H1 (cell line): Measurements from ENCODE around the gene OXLD1. TPM values are rescaled to one million over a fixed set of nuclear protein-coding genes. Genes with fewer than 3 reads are reported as not detected.
A peak's percentile ranks its signal among the peaks of the same experiment; 100 is the strongest.

Source experiments
- BACH1 ChIP-seq: IDR thresholded peaks from 2 replicates; pipeline ENCODE4 v1.6.1; 2012; ENCODE audit warnings: low read length, improper control_type of control experiment
- BCL11A ChIP-seq, 2 experiments: IDR thresholded peaks; one replicate each; pipeline ENCODE4 v1.6.1; 2011; ENCODE audit warnings: low read depth in 2 of 2, low read length in 2 of 2, mild to moderate bottlenecking in 2 of 2
- CHD1 ChIP-seq: IDR thresholded peaks from 2 replicates; pipeline ENCODE4 v1.6.1; 2012; ENCODE audit warnings: low read depth, low read length, improper control_type of control experiment
- CHD2 ChIP-seq: IDR thresholded peaks from 2 replicates; pipeline ENCODE4 v1.6.1; 2012; ENCODE audit warnings: low read length, improper control_type of control experiment
- CTBP2 ChIP-seq: IDR thresholded peaks from 2 replicates; pipeline ENCODE4 v1.7.0; 2011; ENCODE audit warnings: borderline replicate concordance, mild to moderate bottlenecking, moderate library complexity, mixed read lengths, low read length; ENCODE audit not compliant: insufficient read depth, insufficient read length
- JUND ChIP-seq: IDR thresholded peaks from 2 replicates; pipeline ENCODE4 v1.6.1; 2011; ENCODE audit warnings: mild to moderate bottlenecking, improper control_type of control experiment, low read length
- KDM1A ChIP-seq: fragments of 200-600, 300-600 bp; sonication (generic); IDR thresholded peaks from 2 replicates; pipeline ENCODE4 v1.7.1; 2016; ENCODE audit warnings: mild to moderate bottlenecking, low read length, borderline replicate concordance
- KDM4A ChIP-seq: IDR thresholded peaks from one replicate; pipeline ENCODE4 v1.7.1; 2012; ENCODE audit warnings: low read depth, mild to moderate bottlenecking, moderate library complexity, low read length, inconsistent platforms; ENCODE audit not compliant: severe bottlenecking
- POLR2A ChIP-seq, 2 experiments: IDR thresholded peaks; 1 replicate in 1 of 2; 2 replicates in 1 of 2; pipeline ENCODE4 v1.6.1; 2011; ENCODE audit warnings: low read depth in 2 of 2, low read length in 2 of 2, mild to moderate bottlenecking in 2 of 2; ENCODE audit errors: control extremely low read depth in 1 of 2
- RAD21 ChIP-seq, 2 experiments: IDR thresholded peaks in 1 of 2; conservative IDR thresholded peaks in 1 of 2; 2 replicates each; pipeline ENCODE4 v1.6.1; 2011; ENCODE audit warnings: low read depth in 2 of 2, low read length in 2 of 2, improper control_type of control experiment in 1 of 2, inconsistent platforms in 1 of 2, mild to moderate bottlenecking in 1 of 2, moderate library complexity in 1 of 2
- RNF2 ChIP-seq: fragments of 200-900, 300-1000 bp; sonication (generic); IDR thresholded peaks from 2 replicates; pipeline ENCODE4 v1.7.1; 2016; ENCODE audit warnings: borderline replicate concordance, low read depth, mild to moderate bottlenecking, antibody characterized with exemption, low read length; ENCODE audit not compliant: poor library complexity, severe bottlenecking; ENCODE audit errors: missing control alignments
- RXRA ChIP-seq: IDR thresholded peaks from 2 replicates; pipeline ENCODE4 v1.6.1; 2011; ENCODE audit warnings: low read depth, mild to moderate bottlenecking, low read length, moderate library complexity; ENCODE audit not compliant: insufficient read depth
- SP1 ChIP-seq: IDR thresholded peaks from 2 replicates; pipeline ENCODE4 v1.6.1; 2011; ENCODE audit warnings: low read depth, low read length
- SP2 ChIP-seq: IDR thresholded peaks from 2 replicates; pipeline ENCODE4 v1.6.1; 2012; ENCODE audit warnings: mild to moderate bottlenecking, low read length, inconsistent platforms
- SP4 ChIP-seq: IDR thresholded peaks from 2 replicates; pipeline ENCODE4 v1.6.1; 2012; ENCODE audit warnings: low read length, inconsistent platforms
- SUZ12 ChIP-seq: fragments of 200-600 bp; sonication (generic); IDR thresholded peaks from 2 replicates; pipeline ENCODE4 v1.6.1; 2012; ENCODE audit warnings: mild to moderate bottlenecking, inconsistent platforms, low read length, moderate library complexity, mixed read lengths
- TAF7 ChIP-seq: optimal IDR thresholded peaks from 2 replicates; pipeline ENCODE3; 2011; ENCODE audit warnings: low read depth, mild to moderate bottlenecking, inconsistent platforms, low read length, moderate library complexity, borderline replicate concordance
- polyA plus RNA-seq, 7 experiments: library from polyadenylated mRNA; depleted of rRNA in 3 of 7; stranded (reverse) in 5 of 7; unstranded in 2 of 7; fragments of >200 nt in 5 of 7; fragments of 200-250 nt in 2 of 7; gene quantifications; 1 replicate in 5 of 7; 2 replicates in 1 of 7; 4 replicates in 1 of 7; pipeline versions ENCODE4 v1.2.1 to v1.2.3, GENCODE V29; 2011 to 2013; ENCODE audit warnings: missing spikeins in 2 of 7, mixed read lengths in 2 of 7
- total RNA-seq: library from RNA; stranded (reverse); fragmentation: NEBNext Ultra II Directional; extraction: Animal tissue kit (Norgen Biotek cat#: 25700); gene quantifications from 2 replicates; pipeline ENCODE4 v1.2.1, GENCODE V29; 2021
- TF ChIP-seq, protein P1 (sequence below), 3 experiments: IDR thresholded peaks; 1 replicate in 2 of 3; 2 replicates in 1 of 3; pipeline versions ENCODE4 v1.5.1 to v1.6.1; 2011; ENCODE audit warnings: low read length in 3 of 3, mild to moderate bottlenecking in 3 of 3, inconsistent platforms in 2 of 3, low read depth in 1 of 3, moderate library complexity in 1 of 3; ENCODE audit not compliant: insufficient read depth in 1 of 3; ENCODE audit errors: control extremely low read depth in 1 of 3
- TF ChIP-seq, protein P2 (sequence below): IDR thresholded peaks from 2 replicates; pipeline ENCODE4 v1.6.1; 2012; ENCODE audit warnings: inconsistent platforms

Gene OXLD1
- total and polyA plus RNA-seq, 2 of the 8 experiments (the other 6 are each of a cell fraction or from before 2014, with no cell fraction given): 41.5 to 61.9 TPM

DNA sequence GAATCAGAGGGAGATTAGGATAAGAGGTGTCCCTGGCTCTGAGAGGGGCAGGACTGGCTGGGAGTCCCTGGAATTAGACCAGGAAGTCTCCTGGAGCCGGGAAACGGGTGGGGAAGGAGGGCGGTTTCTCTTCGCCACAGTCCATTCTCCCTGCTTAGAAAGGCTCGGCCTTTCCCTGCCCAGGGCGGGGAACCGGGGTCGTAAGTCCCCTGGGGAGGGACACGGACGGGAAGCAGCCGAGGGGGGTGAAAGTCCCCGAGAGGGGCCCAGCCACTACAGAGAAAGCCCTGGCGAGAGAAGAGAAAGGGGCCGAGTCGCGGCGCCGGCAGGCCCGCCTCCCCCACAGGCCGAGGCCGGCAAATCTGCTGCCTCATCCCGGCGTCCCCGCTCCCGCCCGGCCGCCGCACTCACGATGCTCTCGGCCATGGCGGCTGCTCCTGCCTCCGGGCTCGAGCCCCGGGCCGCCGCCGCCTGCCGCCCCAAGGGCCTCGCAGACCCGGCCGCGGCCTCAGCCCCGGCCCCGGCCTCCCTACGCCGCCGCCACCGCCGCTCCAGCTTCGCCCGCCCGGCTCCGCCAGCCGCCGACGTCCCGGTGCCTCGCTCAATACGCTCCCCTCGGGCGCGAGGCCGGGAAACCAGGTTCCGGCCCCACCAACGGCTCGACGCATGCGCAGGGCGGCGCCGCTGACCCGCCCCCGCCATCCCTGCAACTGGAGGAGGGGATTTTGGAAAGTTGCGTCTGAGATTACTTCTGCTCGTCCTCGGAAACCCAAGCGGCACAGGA is 29.7 kb downstream of the OXLD1 start, which contains the start of the genes NPLOC4 and TSPAN10 (continued):
- TF ChIP-seq KDM1A (no peak), SP2 (no peak), SP1 (peak; percentile 64; the same call in 1 of the 2 replicates), BACH1 (no peak), POLR2A (IDR thresholded peaks at IDR 0.05; ENCODE audit: control extremely low read depth in 1 of 2, low read depth in 2 of 2, low read length in 2 of 2) (peak in 1 of 2 experiments; percentile 92; a peak in 2 of 3 replicates), RNF2 (no peak), SUZ12 (no peak), CTBP2 (no peak), TAF7 (peak; percentile 92), CHD1 (no peak), BCL11A (IDR thresholded peaks at IDR 0.05; ENCODE audit: low read depth in 2 of 2, low read length in 2 of 2) (no peak), JUND (peak; percentile 13; the same call in 1 of the 2 replicates), RAD21 (IDR thresholded peaks at IDR 0.05 in 1 of 2, conservative IDR thresholded peaks at IDR 0.05 in 1 of 2; ENCODE audit: low read depth in 2 of 2, low read length in 2 of 2) (no peak; a peak in 1 of 4 replicates), RXRA (no peak), SP4 (0 out of 2 replicates have a peak, but pooled peaks have one; percentile 42), KDM4A (peak; percentile 63), CHD2 (no peak)
- TF ChIP-seq, protein P1, sequence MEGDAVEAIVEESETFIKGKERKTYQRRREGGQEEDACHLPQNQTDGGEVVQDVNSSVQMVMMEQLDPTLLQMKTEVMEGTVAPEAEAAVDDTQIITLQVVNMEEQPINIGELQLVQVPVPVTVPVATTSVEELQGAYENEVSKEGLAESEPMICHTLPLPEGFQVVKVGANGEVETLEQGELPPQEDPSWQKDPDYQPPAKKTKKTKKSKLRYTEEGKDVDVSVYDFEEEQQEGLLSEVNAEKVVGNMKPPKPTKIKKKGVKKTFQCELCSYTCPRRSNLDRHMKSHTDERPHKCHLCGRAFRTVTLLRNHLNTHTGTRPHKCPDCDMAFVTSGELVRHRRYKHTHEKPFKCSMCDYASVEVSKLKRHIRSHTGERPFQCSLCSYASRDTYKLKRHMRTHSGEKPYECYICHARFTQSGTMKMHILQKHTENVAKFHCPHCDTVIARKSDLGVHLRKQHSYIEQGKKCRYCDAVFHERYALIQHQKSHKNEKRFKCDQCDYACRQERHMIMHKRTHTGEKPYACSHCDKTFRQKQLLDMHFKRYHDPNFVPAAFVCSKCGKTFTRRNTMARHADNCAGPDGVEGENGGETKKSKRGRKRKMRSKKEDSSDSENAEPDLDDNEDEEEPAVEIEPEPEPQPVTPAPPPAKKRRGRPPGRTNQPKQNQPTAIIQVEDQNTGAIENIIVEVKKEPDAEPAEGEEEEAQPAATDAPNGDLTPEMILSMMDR (IDR thresholded peaks at IDR 0.05; ENCODE audit: control extremely low read depth in 1 of 3, insufficient read depth in 1 of 3, low read depth in 1 of 3, low read length in 3 of 3): no peak
- TF ChIP-seq, protein P2, sequence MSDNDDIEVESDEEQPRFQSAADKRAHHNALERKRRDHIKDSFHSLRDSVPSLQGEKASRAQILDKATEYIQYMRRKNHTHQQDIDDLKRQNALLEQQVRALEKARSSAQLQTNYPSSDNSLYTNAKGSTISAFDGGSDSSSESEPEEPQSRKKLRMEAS: peak; percentile 58; the same call in 1 of the 2 replicates
